Mesothelial cell of epicardium (in vitro differentiated cells): ENCODE measurements around the gene WDR43. TPM values are rescaled to one million over a fixed set of nuclear protein-coding genes. Genes with fewer than 3 reads are reported as not detected.

Source experiments
- DNase-seq, 2 experiments: peaks; one replicate each; pipeline ENCODE4 v3.0.0; 2021; ENCODE audit warnings: low spot score in 2 of 2; ENCODE audit not compliant: unreplicated experiment in 2 of 2
- H3K27ac Mint-ChIP-seq: 2 replicates; pipeline ENCODE4 v1.8.0; 2021; ENCODE audit warnings: mixed read lengths
- H3K27me3 Mint-ChIP-seq: 2 replicates; pipeline ENCODE4 v1.8.0; 2021; ENCODE audit warnings: low read depth, mixed read lengths
- H3K36me3 Mint-ChIP-seq: 2 replicates; pipeline ENCODE4 v1.8.0; 2021; ENCODE audit warnings: mixed read lengths
- H3K4me1 Mint-ChIP-seq: 2 replicates; pipeline ENCODE4 v1.8.0; 2021; ENCODE audit warnings: mixed read lengths
- H3K4me3 Mint-ChIP-seq: 2 replicates; pipeline ENCODE4 v1.8.0; 2021; ENCODE audit warnings: mild to moderate bottlenecking, moderate library complexity, mixed read lengths
- H3K9me3 Mint-ChIP-seq: 2 replicates; pipeline ENCODE4 v1.8.0; 2021; ENCODE audit warnings: mixed read lengths
- CTCF ChIP-seq: fragments of 200-600 bp; sonication (generic); IDR thresholded peaks from one replicate; pipeline ENCODE4 v1.5.0; 2021; ENCODE audit warnings: antibody characterized with exemption; ENCODE audit not compliant: unreplicated experiment
- total RNA-seq: library from RNA; stranded (reverse); gene quantifications from 3 replicates; pipeline ENCODE4 v1.2.1, GENCODE V29; 2021

The WDR43 gene
- total RNA-seq, 1 donor from 2014 or later, result 65.3 TPM

- H3K4me3 Mint-ChIP-seq, result no peak overlapping the region
- no peaks in the 10 kb centered on the region for H3K9me3 Mint-ChIP-seq
- H3K4me1 Mint-ChIP-seq, result peaks cover 9% of the 10 kb centered on the region
- peaks cover 36% of the 10 kb centered on the region for H3K36me3 Mint-ChIP-seq
- TF ChIP-seq CTCF, result no peak
- DNase-seq, result no peak
- H3K27me3 Mint-ChIP-seq, result no peaks in the 10 kb centered on the region
- peak overlapping the region; percentile 31 for H3K27ac Mint-ChIP-seq
Measured at GRCh38 chr2:28904802-28905457, 10.5 kb downstream of the WDR43 start.

- Mint-ChIP-seq H3K9me3 (no peaks in the 10 kb centered on the region), H3K36me3 (peaks cover 41% of the 10 kb centered on the region), H3K27ac (peak overlapping the region; percentile 31), H3K4me1 (peaks cover 9% of the 10 kb centered on the region), H3K27me3 (no peaks in the 10 kb centered on the region), H3K4me3 (no peak overlapping the region)
- no peak for TF ChIP-seq CTCF
- no peak for DNase-seq
Measured at GRCh38 chr2:28905533-28905932, 11.1 kb downstream of the WDR43 start.

- Mint-ChIP-seq H3K27me3 (no peaks in the 10 kb centered on the region), H3K4me1 (peaks cover 7% of the 10 kb centered on the region), H3K27ac (no peak overlapping the region), H3K4me3 (no peak overlapping the region), H3K36me3 (peaks cover 41% of the 10 kb centered on the region), H3K9me3 (no peaks in the 10 kb centered on the region)
- no peak for TF ChIP-seq CTCF
- DNase-seq, result no peak
Measured at GRCh38 chr2:28906376-28906775, 11.9 kb downstream of the WDR43 start.

GRCh38 chr2:28906821-28907220, 12.4 kb downstream of the WDR43 start:
- Mint-ChIP-seq H3K9me3 (no peaks in the 10 kb centered on the region), H3K4me3 (no peak overlapping the region), H3K36me3 (peaks cover 42% of the 10 kb centered on the region), H3K27ac (no peak overlapping the region), H3K27me3 (no peaks in the 10 kb centered on the region), H3K4me1 (peaks cover 7% of the 10 kb centered on the region)
- TF ChIP-seq CTCF, result no peak
- no peak for DNase-seq

- no peak overlapping the region for H3K27ac Mint-ChIP-seq
Measured at GRCh38 chr2:28908172-28908571, 13.7 kb downstream of the WDR43 start.

More at GRCh38 chr2:28908172-28908571, 13.7 kb downstream of the WDR43 start:
- peaks cover 7% of the 10 kb centered on the region for H3K4me1 Mint-ChIP-seq
- no peaks in the 10 kb centered on the region for H3K27me3 Mint-ChIP-seq
- TF ChIP-seq CTCF, result no peak
- H3K36me3 Mint-ChIP-seq, result peaks cover 49% of the 10 kb centered on the region
- no peaks in the 10 kb centered on the region for H3K9me3 Mint-ChIP-seq
- H3K4me3 Mint-ChIP-seq, result no peak overlapping the region
- no peak for DNase-seq
